GM12878 (cell line): ENCODE data around the gene PIEZO2. TPM values are rescaled to one million over a fixed set of nuclear protein-coding genes. Genes with fewer than 3 reads are reported as not detected.
"Not testable (repeated sequence)": the region's sequence is repeated elsewhere in the genome, so short reads cannot be mapped to it uniquely, and the experiment has no call there.

Experiments used
- ATAC-seq: fragments of 200-7000 bp; cut with Tn5 transposase; 3 replicates; pipeline ENCODE4 v1.9.1; 2020; ENCODE audit warnings: mild to moderate bottlenecking, moderate library complexity
- BruUV-seq: library from RNA; stranded (reverse); fragments of 400-500 nt; replicated peaks from 2 replicates; lab custom pipeline; 2021; lab: Mats Ljungman, UMichigan
- CTCF ChIA-PET: fragments of 300-600 bp; sonication (Branson Sonifier 250); formaldehyde crosslinking; extraction: SDS; loops from one replicate; lab custom pipeline; 2021; ENCODE audit warnings: inconsistent platforms; lab: Yijun Ruan, JAX
- POLR2A ChIA-PET: fragments of 350-600 bp; formaldehyde crosslinking; extraction: SDS; loops from one replicate; lab custom pipeline; 2021; ENCODE audit warnings: inconsistent platforms; lab: Charles Lee
- RAD21 ChIA-PET: fragments of 300-600 bp; sonication (Branson Sonifier 250); formaldehyde crosslinking; loops from one replicate; lab custom pipeline; 2023; ENCODE audit warnings: antibody characterized with exemption; ENCODE audit not compliant: unreplicated experiment; lab: Charles Lee
- SMC1A ChIA-PET: fragments of 300-600 bp; sonication (Branson Sonifier 250); formaldehyde crosslinking; loops from one replicate; lab custom pipeline; 2023; ENCODE audit not compliant: unreplicated experiment, uncharacterized antibody; lab: Charles Lee
- DNase-seq: peaks from one replicate; pipeline ENCODE4 v3.0.0-alpha.2; 2011; ENCODE audit warnings: low read depth, low spot score
- FAIRE-seq: peaks from 3 replicates; lab custom pipeline; 2011; peaks lifted over from hg19 to GRCh38; lab: Jason Lieb, UNC
- H2AFZ ChIP-seq: 2 replicates; pipeline ENCODE4 v1.6.0; 2011; ENCODE audit warnings: low read depth, low read length, control low read depth; ENCODE audit not compliant: control insufficient read depth
- H3K27ac ChIP-seq: 2 replicates; pipeline ENCODE4 v1.5.1; 2011; ENCODE audit warnings: control low read depth; ENCODE audit not compliant: control insufficient read depth, insufficient read depth
- H3K27me3 ChIP-seq, 2 experiments: replicated peaks in 1 of 2; 2 replicates each; pipeline versions ENCODE4 v1.6.0 to v1.6.1; 2011; ENCODE audit warnings: low read length in 1 of 2; ENCODE audit not compliant: control insufficient read depth in 2 of 2, insufficient read depth in 2 of 2
- H3K36me3 ChIP-seq, 2 experiments: 2 replicates each; pipeline ENCODE4 v1.5.1; 2011; ENCODE audit warnings: low read length in 1 of 2; ENCODE audit not compliant: control insufficient read depth in 2 of 2, insufficient read depth in 2 of 2
- H3K4me1 ChIP-seq: 2 replicates; pipeline ENCODE4 v1.6.1; 2011; ENCODE audit warnings: mild to moderate bottlenecking, low read length, moderate library complexity, mixed read lengths; ENCODE audit not compliant: control insufficient read depth, insufficient read depth
- H3K4me2 ChIP-seq: 2 replicates; pipeline ENCODE4 v1.6.0; 2011; ENCODE audit warnings: control low read depth; ENCODE audit not compliant: control insufficient read depth, insufficient read depth
- H3K4me3 ChIP-seq: fragments of 200-600 bp; sonication (generic); 2 replicates; pipeline ENCODE4 v1.5.1; 2016
- H3K79me2 ChIP-seq: 2 replicates; pipeline ENCODE4 v1.6.0; 2011; ENCODE audit warnings: low read length; ENCODE audit not compliant: control insufficient read depth, insufficient read depth
- H3K9ac ChIP-seq: 2 replicates; pipeline ENCODE4 v1.8.0; 2011; ENCODE audit warnings: low read length, control low read depth, mixed read lengths; ENCODE audit not compliant: control insufficient read depth, insufficient read depth
- H3K9me3 ChIP-seq: replicated peaks from 3 replicates; pipeline ENCODE4 v1.5.1; 2011; ENCODE audit warnings: mild to moderate bottlenecking, low read length; ENCODE audit not compliant: control insufficient read depth, insufficient read depth
- H4K20me1 ChIP-seq: 2 replicates; pipeline ENCODE4 v1.6.0; 2011; ENCODE audit not compliant: control insufficient read depth, insufficient read depth
- ASH2L ChIP-seq: fragments of 300-600, 200-600 bp; sonication (generic); IDR thresholded peaks from 2 replicates; pipeline ENCODE4 v1.6.1; 2017; ENCODE audit warnings: low read depth, mild to moderate bottlenecking, borderline replicate concordance
- BACH1 ChIP-seq: fragments of 450-650 bp; IDR thresholded peaks from 2 replicates; pipeline ENCODE4 v1.6.1; 2017; ENCODE audit warnings: mild to moderate bottlenecking, borderline replicate concordance
- JUND ChIP-seq: IDR thresholded peaks from 2 replicates; pipeline ENCODE4 v1.6.1; 2012; ENCODE audit warnings: low read depth, mild to moderate bottlenecking, low read length, improper control_type of control experiment, moderate library complexity
- POLR2AphosphoS2 ChIP-seq: IDR thresholded peaks from 2 replicates; pipeline ENCODE4 v1.6.1; 2011; ENCODE audit warnings: low read depth, mild to moderate bottlenecking, low read length, improper control_type of control experiment, moderate library complexity
- POU2F2 ChIP-seq: IDR thresholded peaks from 3 replicates; pipeline ENCODE4 v1.6.1; 2011; ENCODE audit warnings: low read depth, mild to moderate bottlenecking, low read length, borderline replicate concordance
- RAD51 ChIP-seq: fragments of 450-650 bp; IDR thresholded peaks from 2 replicates; pipeline ENCODE4 v1.6.1; 2016; ENCODE audit warnings: moderate library complexity, mild to moderate bottlenecking, inconsistent platforms
- RBBP5 ChIP-seq: fragments of 200-600 bp; sonication (generic); conservative IDR thresholded peaks from 2 replicates; pipeline ENCODE4 v1.6.1; 2016
- SREBF2 ChIP-seq: IDR thresholded peaks from 2 replicates; pipeline ENCODE4 v1.6.1; 2012; ENCODE audit warnings: mild to moderate bottlenecking, low read length
- ZBTB33 ChIP-seq: fragments of 450-650 bp; IDR thresholded peaks from 2 replicates; pipeline ENCODE4 v1.6.1; 2017; ENCODE audit warnings: mild to moderate bottlenecking
- WGBS: methylation state at CpG from one replicate; pipeline ENCODE4 v1.1.6; 2016; ENCODE audit warnings: low lambda C conversion rate; ENCODE audit not compliant: insufficient replicate concordance, insufficient coverage; ENCODE audit errors: missing lambda C conversion rate; 5-methylcytosine and 5-hydroxymethylcytosine counted together
- in situ Hi-C: fragments of 300-500 bp; cut with MboI; formaldehyde crosslinking; loops from 9 replicates; pipeline ENCODE4 v1.14.3; 2018; ENCODE audit warnings: mixed read lengths
- intact Hi-C: fragments of 100-400 bp; cut with micrococcal nuclease; formaldehyde crosslinking; loops from one replicate; pipeline ENCODE4 v1.14.2; 2022; ENCODE audit not compliant: unreplicated experiment
- polyA plus RNA-seq, 11 experiments: library from polyadenylated mRNA; depleted of rRNA in 4 of 11; unstranded in 6 of 11; stranded (reverse) in 5 of 11; fragments of >200 nt; fragmentation: Nextera tagmentation in 4 of 11; fragmentation: Illumina TruSeq in 1 of 11; extraction: Ambion mirVana in 4 of 11; extraction: Trizol in 1 of 11; gene quantifications; 1 replicate in 1 of 11; 2 replicates in 10 of 11; pipeline versions ENCODE4 v1.2.1 to v1.2.3, GENCODE V29; 2011 to 2016; ENCODE audit warnings: inconsistent platforms in 2 of 11, missing spikeins in 2 of 11, low read depth in 1 of 11
- total RNA-seq, 4 experiments: library from RNA; depleted of rRNA in 3 of 4; stranded (reverse); fragments of >200 nt in 3 of 4; fragmentation: Illumina TruSeq in 1 of 4; extraction: Trizol in 1 of 4; gene quantifications; 2 replicates each; pipeline versions ENCODE4 v1.2.1 to v1.2.3, GENCODE V29; 2013 to 2021

The PIEZO2 gene
- total and polyA plus RNA-seq, 10 of the 15 experiments (the other 5 are each of a cell fraction or from before 2014, with no cell fraction given) = 6.7 to 42.3 (median 27.4) TPM

GRCh38 chr18:10846035-10846434 lies 303.3 kb downstream of the PIEZO2 start:
- in situ Hi-C loops, H3K9ac ChIP-seq, H3K79me2 ChIP-seq, H3K27me3 ChIP-seq, ATAC-seq, BruUV-seq, H3K36me3 ChIP-seq, H2AFZ ChIP-seq, H3K4me3 ChIP-seq, POLR2A ChIA-PET, intact Hi-C loops, DNase-seq, FAIRE-seq, H4K20me1 ChIP-seq, H3K4me2 ChIP-seq, H3K9me3 ChIP-seq, H3K27ac ChIP-seq, RAD21 ChIA-PET: not testable (repeated sequence)
- ChIA-PET SMC1A (interaction anchor here (12.5 kb wide), 1 partner anchor 308 kb away, joined by 256 read pairs; the partner anchor contains the start of gene PIEZO2), CTCF (interaction anchor here (0.6 to 10.1 kb wide), 3 partner anchors 85 to 312 kb away, joined by 3 to 225 read pairs (median 3); partner anchors contain the start of gene PIEZO2)
- H3K4me1 ChIP-seq = peaks cover 15% of the 10 kb centered on the region; the same call in 1 of the 2 replicates
- 15% methylated on average over 2 of the region's 2 CpGs for WGBS

GRCh38 chr18:10843565-10843964 lies 305.8 kb downstream of the PIEZO2 start:
- no peak overlapping the region for H2AFZ ChIP-seq
- peaks cover 11% of the 10 kb centered on the region for H3K4me1 ChIP-seq
- SMC1A ChIA-PET = interaction anchor here (1.0 to 1.9 kb wide), 6 partner anchors 8 to 311 kb away, joined by 3 to 11 read pairs (median 4); no protein-coding TSS in a partner anchor
- DNase-seq (no peak), ATAC-seq (no peak)
- POLR2A ChIA-PET = no interaction called here
- no peak for TF ChIP-seq ASH2L
- TF ChIP-seq POLR2AphosphoS2 = no peak
- no peak for TF ChIP-seq POU2F2
- no peak for TF ChIP-seq BACH1
- no peak for TF ChIP-seq RBBP5
- no peak for TF ChIP-seq ZBTB33
- TF ChIP-seq SREBF2 = no peak
- no peak for TF ChIP-seq JUND
- no peak for TF ChIP-seq RAD51
- TF ChIP-seq, all 136 proteins: peak for 0
- Histone ChIP-seq H3K9me3 (peaks cover 7% of the 10 kb centered on the region; the same call in 2 of the 3 replicates), H3K27me3 (no peaks in the 10 kb centered on the region), H4K20me1 (no peaks in the 10 kb centered on the region), H3K27ac (no peak overlapping the region), H3K79me2 (no peaks in the 10 kb centered on the region), H3K36me3 (peaks cover 0 to 6% of the 10 kb centered on the region in 2 experiments; a peak in 1 of 4 replicates), H3K9ac (no peak overlapping the region), H3K4me2 (no peak overlapping the region), H3K4me3 (no peak overlapping the region)
- in situ Hi-C loops (no loop called here), intact Hi-C loops (no loop called here)
- no TSS peak for BruUV-seq
- no peak for FAIRE-seq
- WGBS = 43% methylated on average over 5 of the region's 5 CpGs
- CTCF ChIA-PET = interaction anchor here (1.1 to 8.9 kb wide), 5 partner anchors 7 to 319 kb away, joined by 3 to 55 read pairs (median 4); no protein-coding TSS in a partner anchor
- RAD21 ChIA-PET = interaction anchor here (5.5 kb wide), 1 partner anchor 7 kb away, joined by 60 read pairs; no protein-coding TSS in a partner anchor
